Dermis microvascular lymphatic vessel endothelial cell (primary cell): ENCODE measurements around the gene AP2A2. TPM values are rescaled to one million over a fixed set of nuclear protein-coding genes. Genes with fewer than 3 reads are reported as not detected.

Experiments used
- DNase-seq, 2 donors: peaks; one replicate each; pipeline versions ENCODE4 v3.0.0 to v3.0.0-alpha.2; 2010; ENCODE audit warnings: low read depth in 2 of 2
- total RNA-seq: library from RNA; depleted of rRNA; stranded (reverse); fragments of >200 nt; gene quantifications from 2 replicates; pipeline ENCODE4 v1.2.1, GENCODE V29; 2014

Gene AP2A2
- total RNA-seq, 1 donor from 2014 or later = 25.9 TPM

DNA sequence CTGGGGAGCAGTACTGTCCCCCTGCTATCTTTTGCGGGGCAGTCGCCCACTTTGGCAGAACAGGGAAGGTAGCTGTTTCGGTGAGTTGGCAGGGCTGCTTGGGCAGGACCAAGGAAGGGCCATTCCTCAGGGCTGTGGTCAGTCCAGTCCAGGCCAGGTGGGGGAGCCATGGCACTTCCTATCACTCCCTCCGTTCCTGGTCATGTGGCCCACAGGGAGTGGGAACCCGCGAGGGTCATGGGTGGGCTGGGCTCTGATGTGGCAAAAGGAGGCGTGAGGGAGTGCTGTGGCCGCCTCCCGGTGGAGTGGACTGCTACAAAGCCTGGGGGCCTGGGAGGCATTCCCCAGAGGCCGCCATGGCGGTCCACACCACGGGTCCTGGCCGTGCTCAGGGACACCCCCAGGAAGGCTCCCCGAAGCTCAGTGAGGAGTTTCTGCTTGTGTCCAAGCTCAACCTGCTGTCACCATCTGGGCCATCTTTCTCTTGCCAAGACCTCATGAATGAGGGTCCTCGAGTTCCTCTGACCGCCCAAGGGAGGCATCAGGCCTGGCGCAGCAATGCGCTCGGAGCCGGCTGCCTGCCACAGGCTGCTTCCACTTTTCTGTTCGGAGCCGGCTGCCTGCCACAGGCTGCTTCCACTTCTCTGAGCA lies 27.0 kb upstream of the AP2A2 start:
- peak; percentile 9 to 38 for DNase-seq

DNA sequence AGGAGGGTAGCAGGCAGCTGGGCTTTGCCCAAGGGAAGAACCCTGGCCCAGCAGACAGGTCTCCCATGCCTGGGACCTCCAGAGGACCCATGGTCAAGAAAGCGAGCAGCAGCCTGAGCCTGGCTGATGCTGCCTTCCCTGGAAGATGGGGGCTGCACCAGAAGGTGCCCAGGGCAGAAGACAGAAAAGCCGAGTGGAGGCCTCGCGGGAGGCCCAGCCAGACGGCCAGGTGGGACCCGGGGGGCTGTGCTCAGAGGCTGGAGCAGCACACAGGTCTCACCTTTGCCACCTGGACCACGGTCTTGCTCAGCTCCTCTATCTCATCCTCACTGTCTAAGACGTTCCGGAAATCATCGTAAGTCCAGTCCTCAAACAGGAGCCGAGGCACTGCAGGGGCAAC lies 25.9 kb upstream of the AP2A2 start:
- no peak for DNase-seq

DNA sequence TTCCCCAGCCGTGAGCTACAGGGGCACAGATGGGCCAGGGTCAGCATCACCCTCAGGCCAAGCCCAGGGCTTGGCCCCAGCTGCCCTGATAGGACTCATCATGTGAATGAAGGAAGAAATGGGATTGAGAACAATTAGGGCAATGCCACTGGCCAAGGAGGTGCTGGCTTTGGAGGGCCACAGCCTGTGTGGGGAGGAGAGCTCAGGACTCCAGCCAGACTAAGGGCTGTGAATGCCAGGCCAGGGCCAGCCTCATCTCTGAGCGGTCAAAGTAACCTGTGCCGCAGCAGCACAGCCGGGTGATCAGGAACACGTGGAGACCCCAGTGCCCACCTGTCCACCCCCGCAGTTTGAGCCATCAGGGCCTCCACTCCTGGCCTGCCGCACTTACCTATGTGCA lies 25.1 kb upstream of the AP2A2 start:
- no peak for DNase-seq

DNA sequence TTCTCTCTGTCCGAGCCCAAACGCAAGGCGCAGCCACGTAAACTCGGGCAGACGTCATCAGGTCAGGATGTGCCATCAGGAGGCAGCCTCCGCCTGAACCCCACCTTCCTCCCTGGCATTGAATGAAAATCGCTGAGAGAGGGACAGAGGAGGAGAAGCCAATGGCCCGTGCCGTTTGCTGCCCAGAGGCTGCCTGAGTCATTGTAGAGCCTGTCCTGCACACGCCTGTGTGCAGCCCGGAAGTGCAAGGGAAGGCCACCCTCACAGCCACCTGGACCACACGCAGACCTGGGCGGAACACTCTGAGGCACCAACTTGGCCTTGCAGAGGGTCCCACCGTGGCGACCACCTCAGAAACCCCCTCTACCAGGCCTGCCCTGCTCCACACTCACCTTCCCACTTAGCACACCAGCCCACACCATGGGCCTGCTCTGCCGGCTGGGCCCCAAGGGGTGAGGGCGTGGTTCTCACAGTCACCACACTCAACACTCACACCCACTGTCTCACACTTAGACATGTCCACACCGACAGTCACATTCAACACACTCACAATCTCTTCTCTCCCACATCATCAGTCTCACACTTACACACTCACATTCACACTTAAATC lies 24.1 kb upstream of the AP2A2 start:
- no peak for DNase-seq

DNA sequence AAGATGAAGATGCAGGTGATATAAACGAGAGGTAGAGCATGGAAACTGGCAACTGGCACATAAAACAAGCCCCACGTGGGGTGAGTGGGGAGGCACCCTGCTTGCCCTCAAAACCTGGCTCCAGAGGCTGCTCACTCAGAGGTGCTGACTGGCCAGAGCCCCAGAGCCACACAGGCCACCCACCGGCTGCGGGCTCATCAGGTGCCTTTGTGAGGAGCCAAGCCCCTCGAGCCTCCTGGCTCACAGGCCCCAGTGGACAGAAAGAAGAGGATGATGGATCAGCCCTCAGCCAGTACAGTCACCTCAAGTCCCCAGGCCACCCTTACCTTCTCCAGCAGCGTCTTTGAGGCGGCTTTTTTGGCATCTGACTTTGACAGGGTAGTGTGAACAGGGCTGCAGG lies 21.3 kb upstream of the AP2A2 start:
- no peak for DNase-seq

DNA sequence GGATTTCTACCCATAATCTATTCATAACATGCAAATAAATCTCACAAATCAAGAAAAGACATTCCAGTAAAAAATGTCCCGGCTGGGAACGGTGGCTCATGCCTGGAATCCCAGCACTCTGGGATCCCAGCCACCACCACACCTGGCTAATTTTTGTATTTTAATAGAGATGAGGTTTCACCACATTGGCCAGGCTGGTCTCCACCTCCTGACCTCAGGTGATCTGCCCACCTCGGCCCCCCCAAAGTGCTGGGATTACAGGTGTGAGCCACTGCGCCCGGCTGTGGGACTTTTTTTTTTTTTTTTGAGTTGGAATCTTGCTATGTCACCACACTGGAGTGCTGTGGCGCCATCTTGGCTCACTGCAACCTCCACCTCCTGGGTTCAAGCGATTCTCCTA lies 19.7 kb upstream of the AP2A2 start:
- no peak for DNase-seq

DNA sequence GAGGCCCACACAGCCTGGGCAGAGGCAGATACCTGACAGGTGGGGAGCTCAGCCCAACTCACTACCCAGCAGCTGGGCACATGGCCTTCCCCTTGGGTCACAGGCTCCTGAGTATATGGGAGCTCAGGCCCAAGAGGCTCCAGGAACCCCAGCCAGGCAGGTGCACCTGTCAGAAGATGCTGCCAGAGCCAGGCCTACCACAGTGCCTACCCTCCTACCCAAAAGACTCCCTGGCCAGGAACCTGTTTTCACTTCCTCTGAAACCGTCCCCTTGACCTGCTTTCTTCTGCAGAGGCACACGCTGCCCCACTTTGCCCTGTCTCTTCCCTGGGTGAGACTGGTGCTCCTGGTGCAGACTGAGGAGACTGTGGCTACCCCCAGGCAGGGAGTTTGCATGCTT lies 18.0 kb upstream of the AP2A2 start:
- DNase-seq = no peak

DNA sequence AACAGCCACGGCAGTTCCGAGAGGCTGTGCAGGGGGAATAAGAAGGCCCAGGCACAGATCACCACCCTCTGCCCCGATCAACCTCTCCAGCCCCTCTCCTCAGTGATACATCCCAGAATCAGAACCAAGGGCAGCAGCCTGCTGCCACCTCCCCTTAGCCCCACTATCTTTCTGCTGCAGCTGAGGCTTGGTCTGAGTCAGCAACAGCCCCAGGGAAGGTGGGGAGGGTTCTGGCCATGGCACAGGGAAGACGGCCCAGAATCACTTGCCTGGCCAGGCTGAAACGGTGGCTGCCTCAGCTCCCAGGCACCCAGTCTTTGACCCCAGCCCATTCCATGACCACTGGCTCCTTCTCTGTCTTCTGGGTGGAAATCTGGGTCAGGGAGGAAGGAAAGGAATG lies 17.4 kb upstream of the AP2A2 start:
- no peak for DNase-seq

DNA sequence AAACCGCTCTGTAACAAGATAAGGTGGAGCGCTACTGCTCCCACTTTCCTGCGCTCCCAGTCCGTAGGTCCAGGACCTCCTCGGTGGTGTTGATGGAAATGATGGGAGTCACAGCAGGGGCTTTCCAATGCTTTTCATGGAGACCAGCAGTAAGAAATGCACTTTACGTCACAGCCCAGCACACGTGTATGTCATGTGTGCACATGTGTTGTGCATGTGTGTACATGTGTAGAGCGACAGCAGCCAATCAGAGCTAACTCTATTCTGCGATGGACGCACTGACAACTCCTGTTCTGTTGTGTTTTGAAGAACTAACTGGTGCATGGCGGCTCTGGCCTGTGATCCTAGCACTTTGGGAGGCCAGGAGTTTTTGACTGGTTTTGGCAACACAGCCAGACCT lies 16.3 kb upstream of the AP2A2 start:
- no peak for DNase-seq

DNA sequence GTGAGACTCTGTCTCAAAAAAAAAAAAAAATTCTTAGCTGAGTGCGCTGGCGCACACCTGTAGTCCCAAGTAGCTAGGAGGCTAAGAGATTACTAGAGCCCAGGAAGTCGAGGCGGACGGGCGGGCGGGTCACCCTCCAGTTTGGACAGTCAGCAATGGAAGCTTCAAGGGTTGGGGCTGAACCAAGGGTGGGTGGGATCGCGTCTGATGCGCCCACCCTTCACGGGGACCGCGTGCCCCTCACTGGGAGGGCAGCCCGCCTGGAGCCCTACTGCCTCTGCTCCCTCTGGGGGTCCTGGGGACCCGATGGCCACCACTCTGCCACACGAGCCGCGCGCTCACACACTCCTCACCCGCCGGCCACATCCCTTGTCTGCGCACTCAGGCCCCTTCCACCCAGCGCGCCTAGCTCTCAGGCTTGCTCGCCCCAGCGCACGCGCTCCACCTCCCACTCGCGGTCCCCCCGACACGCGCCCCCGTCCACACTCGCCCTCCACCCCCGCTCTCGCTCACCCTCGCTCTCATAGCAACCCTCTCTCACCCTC lies 15.6 kb upstream of the AP2A2 start:
- no peak for DNase-seq

DNA sequence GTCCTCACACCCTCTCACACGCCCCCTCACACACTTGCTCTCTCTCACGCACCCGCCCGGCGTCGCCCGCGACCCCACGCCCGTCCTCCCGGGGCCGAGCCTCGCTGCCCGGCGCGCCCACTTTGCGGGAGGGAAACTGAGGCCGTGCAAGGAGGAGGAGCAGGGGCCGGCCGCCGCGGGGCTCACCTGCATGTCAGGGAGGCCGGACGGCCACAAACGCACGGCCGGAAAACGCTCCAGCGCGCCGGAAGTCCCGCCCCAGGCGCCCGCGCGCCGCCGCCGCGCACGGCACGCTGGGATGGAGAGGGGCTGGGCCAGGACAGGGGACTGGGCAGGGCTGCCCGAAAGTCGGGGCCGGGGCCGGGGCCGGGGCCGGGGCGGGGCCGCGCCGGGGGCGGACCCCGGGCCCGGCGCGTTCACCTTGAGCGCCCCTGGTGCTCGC lies 15.1 kb upstream of the AP2A2 start, which contains the start of gene CHID1:
CHID1 (minus strand) TSS at position 222 of the 442 bp plus-strand sequence. CDS start 5,994 bp downstream, outside the sequence.
- peak in 1 of 2 donors; percentile 85 for DNase-seq

DNA sequence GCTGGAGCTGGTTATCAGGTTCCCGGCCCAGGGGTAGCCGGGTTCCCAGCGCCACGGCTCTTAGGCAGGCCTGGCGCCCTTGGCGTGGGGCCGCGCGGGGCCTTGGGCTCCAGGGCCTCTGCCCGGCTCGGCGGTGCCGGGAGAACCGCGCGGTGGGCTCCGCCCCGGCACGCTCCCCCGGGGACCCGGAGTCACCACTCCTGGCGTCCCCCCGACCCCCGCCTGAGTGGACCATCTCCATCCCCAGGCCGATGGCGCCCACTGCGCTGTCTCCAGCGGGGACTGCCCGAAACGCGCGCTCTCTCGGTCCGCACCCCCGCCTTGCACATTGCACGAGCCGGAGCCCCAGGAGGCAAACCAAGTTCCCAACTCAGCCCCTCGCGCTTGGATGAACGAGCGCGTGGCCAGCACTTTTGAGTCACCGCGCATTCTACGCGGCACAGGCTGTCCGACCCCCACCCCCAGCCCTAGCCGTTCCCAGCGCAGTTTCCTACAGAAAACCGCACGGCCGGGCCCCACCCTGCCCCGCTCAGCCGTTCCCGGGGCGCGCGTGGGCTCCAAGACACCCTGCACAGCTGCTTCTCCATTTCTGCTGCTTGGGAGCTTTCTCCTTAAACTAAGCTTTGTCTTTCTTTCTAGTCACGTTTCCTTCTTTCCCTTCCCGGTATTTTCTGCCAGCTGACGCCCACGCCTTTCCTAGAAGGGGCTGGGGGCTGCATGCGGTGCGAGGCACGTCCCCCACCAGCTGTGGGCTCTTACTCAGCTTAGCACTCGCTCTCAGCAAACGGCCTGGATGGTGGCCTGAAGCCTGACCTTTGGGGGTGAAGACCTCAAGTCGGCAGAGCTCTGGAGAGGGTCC lies 14.4 kb upstream of the AP2A2 start:
- peak in 1 of 2 donors; percentile 56 for DNase-seq

DNA sequence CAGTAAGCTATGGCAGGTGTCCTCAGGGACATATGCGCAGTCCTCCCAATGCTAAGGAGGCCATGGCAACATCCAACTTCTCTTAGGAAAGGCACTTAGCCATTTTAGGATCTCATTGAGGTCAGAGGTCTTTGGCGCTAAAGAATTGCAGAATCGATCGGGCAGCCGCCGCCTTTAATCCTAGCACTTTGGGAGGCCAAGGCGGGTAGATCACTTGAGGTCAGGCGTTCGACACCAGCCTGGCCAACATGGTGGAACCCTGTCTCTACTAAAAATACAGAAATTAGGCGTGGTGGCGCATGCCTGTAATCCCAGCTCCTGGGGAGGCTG lies 13.8 kb upstream of the AP2A2 start:
- no peak for DNase-seq

DNA sequence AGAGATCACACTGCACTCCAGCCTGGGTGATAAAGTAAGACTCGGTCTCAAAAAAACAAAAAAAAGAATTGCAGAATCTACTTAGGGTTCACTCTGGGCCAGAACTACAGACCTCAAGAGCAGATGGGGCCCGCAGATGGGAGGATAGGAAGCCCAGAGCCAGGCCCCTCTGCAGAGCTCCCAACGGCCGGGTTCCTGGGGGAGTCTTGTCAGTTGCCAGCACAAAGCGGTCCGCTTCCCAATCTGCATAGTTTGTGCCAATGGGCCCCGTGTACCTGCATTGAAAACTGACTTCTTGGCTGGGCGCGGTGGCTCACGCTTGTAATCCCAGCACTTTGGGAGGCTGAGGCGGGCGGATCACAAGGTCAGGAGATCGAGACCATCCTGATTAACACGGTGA lies 13.4 kb upstream of the AP2A2 start:
- DNase-seq = no peak

DNA sequence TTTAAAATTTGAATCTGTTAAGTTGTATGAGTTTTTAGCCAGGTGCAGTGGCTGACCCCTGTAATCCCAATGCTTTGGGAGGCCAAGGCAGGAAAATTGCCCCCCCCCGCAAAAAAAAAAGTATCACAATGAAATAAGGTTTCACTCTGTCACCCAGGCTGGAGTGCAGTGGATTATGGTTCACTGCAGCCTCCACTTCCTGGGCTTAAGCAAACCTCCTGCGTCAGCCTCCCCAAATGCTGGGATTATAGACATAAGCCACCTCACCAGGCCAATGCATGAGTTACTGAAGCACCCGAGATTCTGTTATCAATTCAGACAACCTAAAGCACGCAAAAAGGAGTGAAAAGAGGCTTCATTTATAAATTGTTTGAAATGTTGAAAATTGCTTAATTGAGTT lies 12.6 kb upstream of the AP2A2 start:
- DNase-seq = no peak

DNA sequence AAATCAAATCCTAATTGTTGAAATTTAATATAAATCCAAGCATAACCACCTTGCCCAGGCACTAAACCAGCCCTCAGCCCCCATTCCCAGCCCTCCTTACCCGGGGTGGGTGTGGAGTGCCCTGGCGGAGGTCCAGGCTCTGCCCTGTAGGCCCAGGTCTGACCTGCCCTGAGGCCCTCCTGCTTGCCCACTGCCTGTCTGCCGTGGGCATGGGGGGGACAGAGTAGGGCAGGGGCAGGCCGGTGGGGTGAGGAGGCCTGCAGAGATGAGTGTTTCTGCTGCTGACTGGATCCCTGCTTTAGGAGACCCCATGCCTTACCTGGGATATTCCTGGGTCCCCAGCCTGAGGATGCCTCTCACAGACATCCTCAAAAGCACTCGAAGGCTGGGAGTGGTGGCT lies 11.5 kb upstream of the AP2A2 start:
- DNase-seq = no peak

DNA sequence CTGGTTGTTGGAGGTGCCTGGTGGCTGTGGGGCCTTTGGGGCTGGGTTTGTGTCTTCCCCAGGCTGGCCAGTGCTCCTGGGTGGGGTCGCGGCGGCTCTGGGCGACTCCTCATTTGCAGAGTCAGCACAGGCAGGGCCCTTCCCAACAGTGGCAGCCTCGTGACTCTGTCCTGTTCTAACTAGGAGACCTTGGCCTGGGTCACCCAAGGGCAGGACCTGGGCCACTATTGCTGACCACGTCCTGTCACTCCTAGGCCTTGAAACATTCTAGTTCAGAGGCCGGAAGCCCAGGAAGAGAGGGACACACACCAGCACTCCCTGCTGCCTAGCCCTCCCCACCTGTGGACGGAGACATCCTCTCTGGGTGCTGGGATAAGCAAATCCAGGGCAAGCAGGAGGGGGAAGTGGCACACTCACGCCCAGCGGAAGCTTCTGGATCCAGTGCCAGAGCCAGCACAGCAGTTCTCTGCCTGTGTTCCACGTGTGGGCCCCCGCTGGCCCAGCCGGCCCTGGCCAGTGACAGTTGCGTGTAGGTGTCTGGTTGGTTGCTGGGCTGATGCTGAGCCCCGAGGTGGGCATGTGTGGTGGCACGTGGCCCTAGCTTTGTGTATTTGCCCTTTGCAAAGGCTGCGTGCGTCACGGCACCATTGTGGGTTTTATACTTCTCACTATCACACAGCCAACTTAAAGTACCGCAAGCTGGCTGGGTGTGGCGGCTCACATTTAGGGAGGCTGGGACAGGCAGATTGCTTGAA lies 10.7 kb upstream of the AP2A2 start:
- DNase-seq = peak; percentile 37 to 46

DNA sequence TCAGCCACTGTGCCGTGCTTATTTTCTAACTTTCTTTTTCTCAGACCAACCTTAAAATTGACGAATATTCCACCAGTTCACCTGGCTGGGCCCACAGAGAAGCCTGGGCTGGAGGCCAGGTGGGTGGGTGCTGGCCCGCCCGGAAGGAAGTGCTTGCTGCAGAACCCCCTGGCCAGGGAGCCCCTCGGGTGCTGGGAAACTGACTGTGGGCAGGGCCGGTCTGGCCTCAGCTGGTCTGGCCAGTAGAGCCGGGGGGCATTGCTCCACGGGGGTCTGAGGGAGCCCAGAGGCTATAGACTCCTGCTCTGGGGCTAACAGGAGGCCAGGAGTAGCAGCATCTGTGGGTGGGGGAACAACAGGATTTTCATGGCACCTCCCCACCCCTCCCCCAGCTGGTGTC lies 8.2 kb upstream of the AP2A2 start:
- no peak for DNase-seq

DNA sequence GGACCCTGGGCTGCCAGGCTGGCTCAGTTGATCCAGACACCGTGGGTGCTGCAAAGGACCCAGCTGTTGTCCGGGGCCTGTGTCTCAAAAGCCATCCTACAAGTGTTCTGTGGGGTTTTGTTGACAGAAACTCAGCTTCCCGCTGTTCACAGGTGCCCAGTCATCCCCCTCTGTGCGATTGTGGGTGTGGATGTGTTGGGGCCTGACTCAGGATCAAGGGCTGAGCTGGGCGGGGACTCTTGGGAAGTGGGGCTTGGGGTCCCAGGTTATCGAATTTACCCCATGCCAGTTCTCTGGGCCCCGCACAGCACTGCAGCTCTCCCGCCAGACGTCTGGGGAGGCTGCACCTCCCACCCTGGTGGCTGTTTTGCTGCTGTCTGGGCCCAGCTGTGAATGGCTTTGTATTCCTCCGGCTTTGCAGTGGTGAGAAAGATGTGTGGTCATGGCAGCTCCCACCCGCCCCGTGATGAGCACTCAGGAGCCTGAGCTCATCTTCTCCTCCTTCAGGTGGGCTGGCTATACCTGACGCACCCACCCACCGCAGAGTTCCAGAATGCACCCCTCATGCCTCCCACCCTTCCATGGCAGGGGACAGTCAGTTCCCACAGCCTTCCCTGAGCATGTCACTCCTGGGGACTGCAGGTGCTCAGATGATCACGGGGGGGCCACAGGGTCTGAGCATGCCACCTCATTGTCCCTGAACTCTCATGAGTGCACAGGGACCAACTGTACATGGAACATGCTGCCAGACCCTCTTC lies 3.6 kb upstream of the AP2A2 start:
- no peak for DNase-seq

DNA sequence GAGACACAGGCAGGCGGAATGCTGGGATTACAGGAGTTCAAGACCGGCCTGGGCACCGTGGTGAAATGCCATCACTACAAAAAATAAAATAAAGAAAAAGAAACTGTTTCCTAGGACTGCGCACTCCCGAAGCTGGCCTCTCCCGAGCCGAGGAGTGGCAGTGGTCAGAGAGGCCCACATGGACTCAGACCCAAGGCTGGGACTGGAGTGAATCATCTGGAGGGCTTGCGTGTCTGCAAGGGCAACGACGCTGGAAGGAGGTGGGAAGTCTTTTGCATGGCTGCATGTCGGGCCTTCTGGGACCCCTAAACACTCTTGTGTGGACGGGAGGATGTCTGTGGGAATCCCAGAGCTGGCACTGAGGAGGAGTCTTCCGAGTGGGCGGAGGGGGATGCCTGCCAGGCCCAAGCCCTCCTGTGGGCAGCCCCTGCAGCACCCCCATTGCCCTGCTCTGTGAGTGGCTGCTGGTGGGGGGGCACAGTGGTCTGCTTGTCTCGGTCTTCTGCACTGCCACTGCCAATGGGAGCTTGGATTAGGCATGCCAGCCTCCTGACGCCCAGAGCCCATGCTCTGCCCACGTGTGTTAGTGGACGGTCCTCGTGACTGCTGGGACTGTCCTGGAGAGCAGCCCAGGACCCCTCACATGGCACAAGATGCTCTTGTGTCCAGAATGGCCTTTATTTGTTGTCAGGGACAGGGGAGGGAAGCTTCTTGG lies 1.8 kb upstream of the AP2A2 start:
- no peak for DNase-seq
